ENCODE results near the gene CD81. TPM values are rescaled to one million over a fixed set of nuclear protein-coding genes. Genes with fewer than 3 reads are reported as not detected.
"Not testable (repeated sequence)": the region's sequence is repeated elsewhere in the genome, so short reads cannot be mapped to it uniquely, and the experiment has no call there.

CD81 gene
- total and polyA plus RNA-seq, 10 of the 15 experiments (the other 5 are each of a cell fraction or from before 2014, with no cell fraction given): 2.0 to 145 (median 57.2) TPM

GRCh38 chr11:2363577-2364370, 13.3 kb upstream of the CD81 start (continued):
- no peak for TF ChIP-seq ZBTB11 (CRISPR knock-in tag; IDR thresholded peaks at IDR 0.05)
- no peak for TF ChIP-seq EGR1 (IDR thresholded peaks at IDR 0.05; ENCODE audit: borderline replicate concordance in 1 of 2, low read depth in 2 of 2, low read length in 2 of 2)
- TF ChIP-seq CEBPZ (IDR thresholded peaks at IDR 0.05; ENCODE audit: low read depth, low read length): no peak

DNA sequence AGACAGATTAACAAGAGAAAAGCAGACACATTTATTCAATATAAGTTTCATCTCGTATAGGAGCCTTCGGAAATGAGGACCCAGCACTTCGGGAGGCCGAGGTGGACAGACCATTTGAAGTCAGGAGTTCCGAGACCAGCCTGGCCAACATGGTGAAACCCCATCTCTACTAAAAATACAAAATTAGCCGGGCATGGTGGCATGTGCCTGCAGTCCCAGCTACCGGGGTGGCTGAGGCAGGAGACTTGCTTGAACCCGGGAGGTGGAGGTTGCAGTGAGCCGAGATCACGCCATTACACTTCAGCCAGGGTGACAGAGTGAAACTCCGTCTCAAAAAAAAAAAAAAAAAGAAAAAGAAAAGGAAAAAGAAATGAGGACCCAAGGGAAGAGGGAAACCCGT, 12.7 kb upstream of the CD81 start:
- BruUV-seq (replicated peaks); H2AFZ ChIP-seq (ENCODE audit: control insufficient read depth, low read depth, low read length); H3K4me3 ChIP-seq; H3K27ac ChIP-seq (ENCODE audit: control insufficient read depth, insufficient read depth); H3K79me2 ChIP-seq (ENCODE audit: control insufficient read depth, insufficient read depth, low read length); H3K4me2 ChIP-seq (ENCODE audit: control insufficient read depth, insufficient read depth); DNase-seq (ENCODE audit: low read depth, low spot score); H3K36me3 ChIP-seq (ENCODE audit: control insufficient read depth in 2 of 2, insufficient read depth in 2 of 2, low read length in 1 of 2); in situ Hi-C loops (cut with MboI); ATAC-seq; H4K20me1 ChIP-seq (ENCODE audit: control insufficient read depth, insufficient read depth); H3K4me1 ChIP-seq (ENCODE audit: control insufficient read depth, insufficient read depth, low read length); H3K27me3 ChIP-seq (replicated peaks in 1 of 2; ENCODE audit: control insufficient read depth in 2 of 2, insufficient read depth in 2 of 2, low read length in 1 of 2); CTCF ChIA-PET; SMC1A ChIA-PET (ENCODE audit: uncharacterized antibody, unreplicated experiment); FAIRE-seq; H3K9ac ChIP-seq (ENCODE audit: control insufficient read depth, insufficient read depth, low read length); H3K9me3 ChIP-seq (replicated peaks; ENCODE audit: control insufficient read depth, insufficient read depth, low read length); POLR2A ChIA-PET; intact Hi-C loops (cut with micrococcal nuclease; ENCODE audit: unreplicated experiment); RAD21 ChIA-PET (ENCODE audit: unreplicated experiment): not testable (repeated sequence)
- 54% methylated on average over 10 of the region's 12 CpGs for WGBS (ENCODE audit: insufficient coverage, insufficient replicate concordance, low lambda C conversion rate, missing lambda C conversion rate)

Data from GM12878 (cell line).